ENCODE results near the gene ELFN1.

ELFN1 gene

GRCh38 chr7:1770331-1770730 is 100.3 kb downstream of the ELFN1 start:
- no peak for DNase-seq (ENCODE audit: extremely low read depth, low read depth)
- TF ChIP-seq CTCF (IDR thresholded peaks at IDR 0.05; ENCODE audit: low read depth, low read length, missing control alignments) = no peak
- H3K4me3 ChIP-seq (replicated peaks; ENCODE audit: low read depth, low read length) = no peak overlapping the region

GRCh38 chr7:1775389-1775788 is 105.3 kb downstream of the ELFN1 start:
- no peak overlapping the region for H3K4me3 ChIP-seq (replicated peaks; ENCODE audit: low read depth, low read length)
- no peak for TF ChIP-seq CTCF (IDR thresholded peaks at IDR 0.05; ENCODE audit: low read depth, low read length, missing control alignments)
- DNase-seq (ENCODE audit: extremely low read depth, low read depth) = no peak

GRCh38 chr7:1777122-1777521 is 107.0 kb downstream of the ELFN1 start:
- TF ChIP-seq CTCF (IDR thresholded peaks at IDR 0.05; ENCODE audit: low read depth, low read length, missing control alignments) = no peak
- DNase-seq (ENCODE audit: extremely low read depth, low read depth) = no peak
- H3K4me3 ChIP-seq (replicated peaks; ENCODE audit: low read depth, low read length) = no peak overlapping the region

GRCh38 chr7:1779445-1779844 is 109.4 kb downstream of the ELFN1 start:
- DNase-seq (ENCODE audit: extremely low read depth, low read depth) = no peak
- no peak for TF ChIP-seq CTCF (IDR thresholded peaks at IDR 0.05; ENCODE audit: low read depth, low read length, missing control alignments)
- H3K4me3 ChIP-seq (replicated peaks; ENCODE audit: low read depth, low read length) = no peak overlapping the region

- no peak for TF ChIP-seq CTCF (IDR thresholded peaks at IDR 0.05; ENCODE audit: low read depth, low read length, missing control alignments)
- DNase-seq (ENCODE audit: extremely low read depth, low read depth) = no peak
- no peak overlapping the region for H3K4me3 ChIP-seq (replicated peaks; ENCODE audit: low read depth, low read length)
Measured at GRCh38 chr7:1781369-1781768, 111.3 kb downstream of the ELFN1 start.

- DNase-seq (ENCODE audit: extremely low read depth, low read depth) = no peak
- TF ChIP-seq CTCF (IDR thresholded peaks at IDR 0.05; ENCODE audit: low read depth, low read length, missing control alignments) = no peak
- no peak overlapping the region for H3K4me3 ChIP-seq (replicated peaks; ENCODE audit: low read depth, low read length)
Measured at GRCh38 chr7:1785839-1786238, 115.8 kb downstream of the ELFN1 start.

- no peak for TF ChIP-seq CTCF (IDR thresholded peaks at IDR 0.05; ENCODE audit: low read depth, low read length, missing control alignments)
- DNase-seq (ENCODE audit: extremely low read depth, low read depth) = no peak
- H3K4me3 ChIP-seq (replicated peaks; ENCODE audit: low read depth, low read length) = no peak overlapping the region
Measured at GRCh38 chr7:1787241-1787640, 117.2 kb downstream of the ELFN1 start.
